Esophagus muscularis mucosa (tissue), 4 donors: ENCODE results near the gene NAXD. TPM values are rescaled to one million over a fixed set of nuclear protein-coding genes. Genes with fewer than 3 reads are reported as not detected.
"Not testable (repeated sequence)": the region's sequence is repeated elsewhere in the genome, so short reads cannot be mapped to it uniquely, and the experiment has no call there.

ENCODE experiments used
- DNase-seq: peaks from one replicate; pipeline ENCODE4 v3.0.0-alpha.2; 2017; ENCODE audit errors: extremely low spot score
- H3K27ac ChIP-seq, 4 donors: fragments of 200-600 bp; sonication (generic); replicated peaks in 1 of 4; 1 replicate in 3 of 4; 2 replicates in 1 of 4; pipeline ENCODE4 v1.5.1; 2016 to 2019; ENCODE audit warnings: mild to moderate bottlenecking in 1 of 4
- H3K27me3 ChIP-seq, 4 donors: fragments of 200-600 bp; sonication (generic); one replicate each; pipeline versions ENCODE4 v1.5.1 to v1.6.0; 2016 to 2019
- H3K36me3 ChIP-seq, 4 donors: fragments of 200-600 bp; sonication (generic); one replicate each; pipeline ENCODE4 v1.5.1; 2016 to 2019
- H3K4me1 ChIP-seq, 4 donors: fragments of 200-600 bp; sonication (generic); one replicate each; pipeline ENCODE4 v1.5.1; 2016 to 2019
- H3K4me3 ChIP-seq, 4 donors: fragments of 200-600 bp; sonication (generic); 1 replicate in 2 of 4; 2 replicates in 2 of 4; pipeline ENCODE4 v1.5.1; 2016 to 2019; ENCODE audit warnings: mild to moderate bottlenecking in 4 of 4, moderate library complexity in 1 of 4
- H3K9me3 ChIP-seq, 4 donors: fragments of 200-600 bp; sonication (generic); 1 replicate in 3 of 4; 2 replicates in 1 of 4; pipeline ENCODE4 v1.5.1; 2016 to 2019
- CTCF ChIP-seq, 3 experiments: fragments of 200-600 bp in 2 of 3; fragments of 450-650 bp in 1 of 3; sonication (generic) in 2 of 3; IDR thresholded peaks; one replicate each; pipeline ENCODE4 v1.5.1; 2017 to 2019; ENCODE audit warnings: antibody characterized with exemption in 3 of 3, mild to moderate bottlenecking in 2 of 3, moderate library complexity in 1 of 3
- EP300 ChIP-seq: sonication (generic); formaldehyde crosslinking; IDR thresholded peaks from one replicate; pipeline ENCODE4 v1.6.1; 2017; ENCODE audit warnings: antibody characterized with exemption
- POLR2A ChIP-seq: fragments of 450-650 bp; IDR thresholded peaks from one replicate; pipeline ENCODE4 v1.6.1; 2017; ENCODE audit warnings: antibody characterized with exemption, moderate library complexity, mild to moderate bottlenecking, low read depth
- POLR2AphosphoS5 ChIP-seq, 2 donors: sonication (generic); formaldehyde crosslinking; IDR thresholded peaks; one replicate each; pipeline ENCODE4 v1.6.1; 2017; ENCODE audit warnings: antibody characterized with exemption in 2 of 2
- WGBS: methylation state at CpG from one replicate; pipeline ENCODE4 v1.1.5; 2018; 5-methylcytosine and 5-hydroxymethylcytosine counted together
- intact Hi-C: fragments of 100-400 bp; cut with DNase I; formaldehyde crosslinking; loops from one replicate; pipeline ENCODE4 v1.15.1; 2023
- total RNA-seq, 4 donors: library from RNA; depleted of rRNA; stranded (reverse); fragments of >200 nt; gene quantifications; one replicate each; pipeline versions ENCODE4 v1.1.0 to v1.2.1, GENCODE V29; 2016

NAXD gene
- total RNA-seq, 4 donors from 2014 or later: 29.9 to 34.5 (median 34.0) TPM

GRCh38 chr13:110653851-110654250 lies 38.5 kb downstream of the NAXD start:
- TF ChIP-seq POLR2AphosphoS5 (IDR thresholded peaks at IDR 0.05) (no peak), CTCF (IDR thresholded peaks at IDR 0.05) (no peak), EP300 (no peak), POLR2A (no peak)
- H3K9me3 ChIP-seq: no peaks in the 10 kb centered on the region
- no peak for DNase-seq
- no peak overlapping the region for H3K4me3 ChIP-seq
- no peaks in the 10 kb centered on the region for H3K27me3 ChIP-seq
- H3K4me1 ChIP-seq: no peaks in the 10 kb centered on the region
- intact Hi-C loops: no loop called here
- 93% methylated on average over 12 of the region's 14 CpGs for WGBS
- H3K36me3 ChIP-seq: peaks cover 14 to 76% (median 45%) of the 10 kb centered on the region in 4 donors
- no peak overlapping the region for H3K27ac ChIP-seq

GRCh38 chr13:110657196-110657595 lies 41.9 kb downstream of the NAXD start:
- no peaks in the 10 kb centered on the region for H3K27me3 ChIP-seq
- no peak overlapping the region for H3K4me3 ChIP-seq
- no peak for DNase-seq
- H3K36me3 ChIP-seq: peaks cover 6 to 78% (median 37%) of the 10 kb centered on the region in 4 donors
- H3K9me3 ChIP-seq: peaks cover 0 to 8% (median 0%) of the 10 kb centered on the region in 4 donors
- TF ChIP-seq CTCF (IDR thresholded peaks at IDR 0.05): no peak
- no peak for TF ChIP-seq EP300
- no peak for TF ChIP-seq POLR2AphosphoS5 (IDR thresholded peaks at IDR 0.05)
- no peak for TF ChIP-seq POLR2A
- intact Hi-C loops: no loop called here
- no peaks in the 10 kb centered on the region for H3K4me1 ChIP-seq
- no peak overlapping the region for H3K27ac ChIP-seq
- 94% methylated on average over 7 of the region's 7 CpGs for WGBS

GRCh38 chr13:110658218-110658911 lies 43.0 kb downstream of the NAXD start:
- H3K4me1 ChIP-seq, H3K27me3 ChIP-seq, H3K27ac ChIP-seq, H3K4me3 ChIP-seq, DNase-seq, H3K9me3 ChIP-seq, intact Hi-C loops: not testable (repeated sequence)
- 91% methylated on average over 6 of the region's 6 CpGs for WGBS
- peaks cover 10 to 78% (median 43%) of the 10 kb centered on the region in 4 donors for H3K36me3 ChIP-seq

- H3K9me3 ChIP-seq: peaks cover 0 to 8% (median 0%) of the 10 kb centered on the region in 4 donors
- WGBS: 97% methylated on average over 3 of the region's 3 CpGs
- no peak overlapping the region for H3K4me3 ChIP-seq
- H3K36me3 ChIP-seq: peaks cover 33 to 88% (median 62%) of the 10 kb centered on the region in 4 donors
- no peak for DNase-seq
- TF ChIP-seq EP300 (no peak), POLR2A (no peak), POLR2AphosphoS5 (IDR thresholded peaks at IDR 0.05) (no peak), CTCF (IDR thresholded peaks at IDR 0.05) (no peak)
- no peaks in the 10 kb centered on the region for H3K27me3 ChIP-seq
- no peaks in the 10 kb centered on the region for H3K4me1 ChIP-seq
- no peak overlapping the region for H3K27ac ChIP-seq
- intact Hi-C loops: no loop called here
These were observed 45.9 kb downstream of the NAXD start for GRCh38 chr13:110661256-110661655.

- DNase-seq: no peak
- Histone ChIP-seq H3K27me3 (no peaks in the 10 kb centered on the region), H3K27ac (no peak overlapping the region), H3K4me1 (no peaks in the 10 kb centered on the region), H3K9me3 (peaks cover 0 to 8% (median 0%) of the 10 kb centered on the region in 4 donors), H3K4me3 (no peak overlapping the region), H3K36me3 (peaks cover 42 to 94% (median 69%) of the 10 kb centered on the region in 4 donors)
- intact Hi-C loops: no loop called here
- 95% methylated on average over 25 of the region's 25 CpGs for WGBS
- no peak for TF ChIP-seq POLR2A
- no peak for TF ChIP-seq CTCF (IDR thresholded peaks at IDR 0.05)
- no peak for TF ChIP-seq EP300
- no peak for TF ChIP-seq POLR2AphosphoS5 (IDR thresholded peaks at IDR 0.05)
These were observed 46.7 kb downstream of the NAXD start for GRCh38 chr13:110662091-110662490.
